Endothelial cell of umbilical vein (primary cell): ENCODE data around the gene CTSA.

ENCODE experiments used
- CTCF ChIP-seq, 2 donors: IDR thresholded peaks; 1 replicate in 1 of 2; 2 replicates in 1 of 2; pipeline ENCODE4 v1.5.1; 2011; ENCODE audit warnings: low read length in 2 of 2, mild to moderate bottlenecking in 2 of 2, moderate library complexity in 2 of 2, control low read depth in 1 of 2, inconsistent platforms in 1 of 2, low read depth in 1 of 2; ENCODE audit not compliant: insufficient read depth in 1 of 2; ENCODE audit errors: extremely low read depth in 1 of 2
- EZH2 ChIP-seq: IDR thresholded peaks from 2 replicates; pipeline ENCODE4 v1.6.1; 2012; ENCODE audit warnings: borderline replicate concordance, low read depth, mild to moderate bottlenecking, moderate library complexity, low read length, inconsistent platforms; ENCODE audit not compliant: severe bottlenecking
- FOS ChIP-seq: IDR thresholded peaks from 2 replicates; pipeline ENCODE4 v1.6.1; 2011; ENCODE audit warnings: mild to moderate bottlenecking, low read length, moderate library complexity, borderline replicate concordance; ENCODE audit not compliant: insufficient read depth
- GATA2 ChIP-seq: IDR thresholded peaks from 2 replicates; pipeline ENCODE4 v1.7.0; 2011; ENCODE audit warnings: low read depth, mild to moderate bottlenecking, moderate library complexity, mixed read lengths, low read length; ENCODE audit not compliant: insufficient read length, insufficient read depth
- JUN ChIP-seq: IDR thresholded peaks from 2 replicates; pipeline ENCODE4 v1.6.1; 2011; ENCODE audit warnings: borderline replicate concordance, low read depth; ENCODE audit not compliant: insufficient read length, insufficient read depth
- MAX ChIP-seq: IDR thresholded peaks from 2 replicates; pipeline ENCODE4 v1.6.1; 2011; ENCODE audit not compliant: insufficient read depth, insufficient read length
- MYC ChIP-seq: IDR thresholded peaks from one replicate; pipeline ENCODE4 v1.6.1; 2011; ENCODE audit warnings: mild to moderate bottlenecking, low read depth, low read length
- POLR2A ChIP-seq: IDR thresholded peaks from 2 replicates; pipeline ENCODE4 v1.6.1; 2012; ENCODE audit warnings: low read depth, mild to moderate bottlenecking, control low read depth, low read length
- POLR2AphosphoS5 ChIP-seq: IDR thresholded peaks from 2 replicates; pipeline ENCODE4 v1.6.1; 2012; ENCODE audit warnings: low read depth, mild to moderate bottlenecking, control low read depth, low read length, moderate library complexity; ENCODE audit not compliant: insufficient read depth

- TF ChIP-seq EZH2: no peak
- TF ChIP-seq POLR2AphosphoS5: no peak
- TF ChIP-seq CTCF (IDR thresholded peaks at IDR 0.05; ENCODE audit: extremely low read depth in 1 of 2, insufficient read depth in 1 of 2, low read depth in 1 of 2, low read length in 2 of 2): no peak
- TF ChIP-seq POLR2A: no peak
- no peak for TF ChIP-seq MAX
- no peak for TF ChIP-seq GATA2
- TF ChIP-seq JUN: no peak
- TF ChIP-seq FOS: no peak
- no peak for TF ChIP-seq MYC
These were observed 31.2 kb upstream of the CTSA start for GRCh38 chr20:45859916-45860315.
